HG03378 (cell line): ENCODE measurements around the gene SPACA4.
"Not testable (repeated sequence)": the region's sequence is repeated elsewhere in the genome, so short reads cannot be mapped to it uniquely, and the experiment has no call there.

Experiments
- ATAC-seq: cut with Tn5 transposase; IDR thresholded peaks from one replicate; pipeline ENCODE4 v1.9.1; 2021; ENCODE audit warnings: mild to moderate bottlenecking, moderate library complexity; ENCODE audit not compliant: unreplicated experiment

SPACA4 gene

GRCh38 chr19:48606463-48607358 is at the start of gene SPACA4:
Gene SPACA4, plus strand, starts transcription at chr19:48606742. Its CDS starts 237 bp downstream, at chr19:48606979.
- no peak for ATAC-seq

DNA sequence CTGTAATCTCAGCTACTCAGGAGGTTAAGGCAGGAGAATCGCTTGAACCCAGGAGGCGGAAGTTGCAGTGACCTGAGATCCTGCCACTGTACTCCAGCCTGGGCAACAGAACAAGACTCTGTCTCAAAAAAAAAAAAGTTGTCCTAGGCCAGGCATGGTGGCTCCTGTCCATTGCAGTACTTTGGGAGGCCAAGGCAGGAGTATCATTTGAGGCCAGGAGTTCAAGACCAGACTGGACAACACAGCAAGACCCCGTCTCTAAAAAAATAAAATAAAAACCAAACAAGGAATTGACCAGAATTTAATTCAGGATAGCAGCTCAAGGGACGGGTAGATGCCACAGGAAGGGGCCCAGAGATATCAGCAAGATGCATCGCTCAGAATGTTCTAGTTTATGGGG is 49.7 kb upstream of the SPACA4 start:
- no peak for ATAC-seq

- ATAC-seq: no peak
These were observed 48.4 kb upstream of the SPACA4 start for GRCh38 chr19:48558018-48558684.

GRCh38 chr19:48560095-48560530 is 46.4 kb upstream of the SPACA4 start:
- ATAC-seq: no peak

DNA sequence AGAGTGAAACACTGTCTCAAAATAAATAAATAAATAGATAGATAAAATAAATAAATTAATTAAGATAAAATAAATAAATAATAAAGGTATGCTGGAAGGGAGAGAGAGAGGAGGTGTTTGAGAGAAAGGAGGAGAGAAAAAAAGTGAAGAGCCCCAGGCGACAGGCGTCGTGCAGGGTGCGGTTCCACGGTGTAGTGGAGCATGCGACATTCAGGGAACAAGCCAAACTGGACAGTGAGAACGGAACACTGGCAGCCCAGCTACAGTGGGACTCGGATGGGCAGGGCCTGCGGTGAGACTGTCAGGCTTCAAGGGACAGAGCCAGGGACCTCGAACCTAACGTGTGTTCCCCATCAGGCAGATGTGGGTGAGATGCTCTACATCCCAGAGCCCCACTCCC is 45.1 kb upstream of the SPACA4 start:
- no peak for ATAC-seq

DNA sequence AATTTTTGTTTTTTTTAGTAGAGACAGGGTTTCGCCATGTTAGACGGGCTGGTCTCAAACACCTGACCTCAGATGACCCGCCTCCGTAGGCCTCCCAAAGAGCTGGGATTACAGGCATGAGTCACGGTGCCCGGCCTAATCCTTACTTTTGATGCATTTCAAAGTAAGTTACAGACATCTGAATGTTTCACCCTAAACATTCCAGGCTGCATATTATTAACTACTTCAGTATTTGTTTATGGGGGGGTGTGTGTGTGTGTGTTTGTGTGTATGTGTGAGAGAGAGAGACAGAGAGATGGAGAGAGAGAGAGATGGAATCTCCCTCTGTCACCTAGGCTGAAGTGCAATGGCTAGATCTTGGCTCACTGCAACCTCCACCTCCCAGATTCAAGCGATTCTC is 41.5 kb upstream of the SPACA4 start:
- ATAC-seq: no peak

DNA sequence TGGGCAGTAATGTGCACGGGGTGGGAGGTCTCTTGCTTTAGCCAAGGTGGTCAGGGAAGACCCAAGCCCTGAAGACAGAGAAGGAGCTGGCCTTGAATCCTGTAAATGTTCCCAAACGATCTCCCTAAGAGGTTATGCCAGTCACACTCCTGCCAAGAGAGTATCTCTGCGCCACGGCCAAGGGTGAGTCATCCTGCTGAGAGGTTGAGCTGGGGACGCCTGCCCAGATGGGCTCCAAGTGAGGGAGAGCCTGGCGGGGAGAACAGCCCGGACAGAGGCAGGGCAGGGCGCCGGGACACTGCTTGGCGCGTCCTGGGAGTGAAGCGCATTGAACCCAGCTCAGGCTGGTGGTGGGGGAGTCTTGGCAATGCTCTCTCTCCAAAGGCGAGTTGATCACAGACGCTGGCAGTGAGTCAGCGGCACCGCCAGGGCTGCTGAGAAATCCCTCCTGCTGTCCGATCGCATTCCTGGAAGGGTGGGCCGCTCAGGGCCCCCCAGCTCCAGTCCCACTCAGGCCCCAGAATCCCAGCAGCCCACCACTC is 38.1 kb upstream of the SPACA4 start:
- ATAC-seq: no peak

DNA sequence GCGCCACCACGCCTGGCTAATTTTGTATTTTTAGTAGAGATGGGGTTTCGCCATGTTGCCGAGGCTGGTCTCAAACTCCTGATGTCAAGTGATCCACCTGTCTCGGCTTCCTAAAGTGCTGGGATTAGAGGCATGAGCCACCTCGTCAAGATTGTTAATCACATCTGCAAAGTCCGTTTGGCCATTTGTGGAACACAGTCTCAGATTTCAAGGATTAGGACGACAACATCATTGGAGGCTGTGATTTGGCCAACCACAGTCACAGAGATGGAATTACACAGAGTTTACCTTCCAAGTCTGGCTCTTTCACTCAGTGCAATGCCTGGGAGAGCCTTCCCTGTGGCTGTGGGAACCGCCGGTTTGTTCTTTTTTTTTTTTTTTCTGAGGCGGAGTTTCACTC is 36.7 kb upstream of the SPACA4 start:
- no peak for ATAC-seq

- ATAC-seq: no peak
These were observed 35.0 kb upstream of the SPACA4 start for GRCh38 chr19:48571378-48572162.

GRCh38 chr19:48573163-48573505 is 33.4 kb upstream of the SPACA4 start:
- no peak for ATAC-seq

DNA sequence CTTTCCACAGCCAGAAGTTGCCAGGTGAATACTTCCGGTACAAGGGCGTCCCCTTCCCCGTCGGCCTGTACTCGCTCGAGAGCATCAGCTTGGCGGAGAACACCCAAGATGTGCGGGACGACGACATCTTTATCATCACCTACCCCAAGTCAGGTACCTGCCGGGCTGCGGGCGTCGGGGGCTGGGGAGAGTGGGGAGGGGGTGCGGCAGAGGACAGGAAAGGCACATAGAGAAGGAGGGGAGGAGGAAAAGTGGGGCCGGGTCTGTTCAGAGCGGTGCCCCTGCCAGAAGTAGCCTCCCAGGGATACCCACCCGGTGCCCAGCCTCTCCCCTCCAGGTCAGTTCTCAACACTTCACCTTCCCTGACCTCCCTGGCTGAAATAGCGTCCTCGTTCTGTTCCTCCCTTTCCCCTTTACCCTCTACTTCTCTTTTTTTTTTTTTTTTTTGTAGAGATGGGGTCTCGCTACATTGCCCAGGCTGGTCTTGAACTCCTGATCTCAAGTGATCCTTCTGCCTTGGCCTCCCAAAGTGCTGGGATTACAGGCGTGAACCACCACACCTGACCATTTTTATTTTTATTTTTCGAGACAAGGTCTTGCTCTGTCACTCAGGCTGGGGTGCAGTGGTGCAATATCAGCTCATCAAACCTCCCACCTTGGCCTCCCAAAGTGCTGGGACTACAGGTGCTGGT is 30.5 kb upstream of the SPACA4 start:
- no peak for ATAC-seq

DNA sequence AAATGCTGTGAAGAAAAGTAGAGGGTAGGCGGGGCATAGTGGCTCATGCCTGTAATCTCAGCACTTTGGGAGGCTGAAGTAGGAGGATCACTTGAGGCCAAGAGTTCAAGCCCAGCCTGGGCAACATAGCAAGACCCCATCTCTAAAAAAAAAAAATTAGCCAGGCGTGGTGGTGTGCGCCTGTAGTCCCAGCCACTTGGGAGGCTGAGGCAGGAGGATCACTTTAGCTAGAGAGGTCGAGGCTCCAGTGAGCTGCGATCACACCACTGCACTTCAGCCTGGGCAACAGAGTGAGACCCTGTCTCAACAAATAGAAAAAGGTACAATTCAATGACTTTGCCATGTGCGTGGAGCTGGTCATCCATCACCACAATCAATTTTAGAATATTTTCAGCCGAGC is 28.6 kb upstream of the SPACA4 start:
- not testable (repeated sequence) for ATAC-seq

- ATAC-seq: no peak
These were observed 27.7 kb upstream of the SPACA4 start for GRCh38 chr19:48578891-48579290.

DNA sequence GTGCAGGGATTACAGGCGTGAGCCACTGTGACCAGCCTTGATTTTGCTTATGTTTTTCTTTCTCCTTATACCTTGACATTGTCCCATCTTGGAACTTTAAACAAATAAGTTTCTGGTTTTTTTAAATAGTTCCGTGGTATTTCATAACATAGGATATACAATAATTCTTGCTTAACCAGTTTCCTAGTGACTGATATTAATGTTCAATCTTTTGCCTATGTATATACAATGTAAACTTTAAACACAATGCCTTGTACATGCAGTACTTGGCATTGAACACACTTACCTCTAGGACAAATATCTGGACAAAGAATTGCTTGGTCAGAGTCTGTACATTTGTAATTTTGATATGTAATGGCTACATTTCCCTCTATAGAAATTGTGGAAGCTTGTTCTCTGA is 24.4 kb upstream of the SPACA4 start:
- ATAC-seq: no peak

DNA sequence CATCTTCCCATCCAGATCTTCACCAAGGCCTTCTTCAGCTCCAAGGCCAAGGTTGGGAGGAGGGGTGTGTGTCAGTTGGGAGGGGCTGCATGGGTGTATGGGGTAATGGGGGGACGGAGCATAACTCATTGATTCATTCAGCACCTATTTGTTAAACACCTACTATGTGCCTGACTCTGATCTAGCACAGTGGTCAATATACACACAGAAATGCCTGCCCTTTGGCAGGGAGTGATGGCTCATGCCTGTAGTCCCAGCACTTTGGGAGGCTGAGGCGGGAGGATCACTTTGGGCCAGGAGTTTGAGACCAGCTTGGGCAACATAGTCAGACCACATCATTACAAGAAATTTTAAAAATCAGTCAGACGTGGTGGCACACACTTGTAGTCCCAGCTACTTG is 19.2 kb upstream of the SPACA4 start:
- no peak for ATAC-seq

GRCh38 chr19:48588670-48589401 is 17.7 kb upstream of the SPACA4 start:
- ATAC-seq: no peak

- ATAC-seq: no peak
These were observed 15.5 kb upstream of the SPACA4 start for GRCh38 chr19:48591021-48591420.

DNA sequence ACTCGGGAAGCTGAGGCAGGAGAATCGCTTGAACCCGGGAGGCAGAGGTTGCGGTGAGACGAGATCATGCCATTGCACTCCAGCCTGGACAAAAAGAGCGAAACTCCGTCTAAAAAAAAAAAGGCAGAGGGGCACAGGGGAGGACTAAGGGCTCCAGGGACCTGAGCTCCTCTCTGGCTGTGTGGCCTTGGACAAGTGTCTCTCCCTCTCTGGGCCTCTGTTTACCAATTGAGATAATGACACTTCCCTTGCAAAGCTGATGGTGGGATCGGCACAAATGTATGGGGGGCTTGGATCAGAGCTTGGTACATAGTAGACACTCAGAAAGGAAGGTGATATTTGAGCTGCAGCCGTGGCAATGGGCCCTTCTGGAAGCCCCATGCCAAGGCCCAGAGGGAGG is 11.4 kb upstream of the SPACA4 start:
- no peak for ATAC-seq

- ATAC-seq: no peak
These were observed 10.7 kb upstream of the SPACA4 start for GRCh38 chr19:48595833-48596232.

DNA sequence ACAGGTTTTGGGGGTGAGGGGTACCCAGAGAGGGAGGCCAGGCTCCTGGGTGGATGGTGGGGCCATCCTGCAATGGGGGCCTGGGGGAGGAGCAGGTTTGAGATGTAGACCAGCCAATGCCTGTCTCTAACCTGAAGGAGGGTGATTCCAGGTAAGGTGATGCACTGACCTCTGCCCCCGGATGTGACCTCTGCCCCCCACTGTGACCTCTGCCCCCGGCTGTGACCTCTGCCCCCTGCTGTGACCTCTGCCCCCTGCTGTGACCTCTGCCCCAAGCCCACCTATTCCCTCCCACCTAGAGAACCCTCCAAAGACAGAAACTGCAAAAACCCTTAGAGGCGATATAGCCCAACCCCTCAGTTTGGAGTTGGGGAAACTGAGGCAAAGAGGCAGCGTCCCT is 10.3 kb upstream of the SPACA4 start:
- no peak for ATAC-seq
